Glomerular visceral epithelial cell (primary cell): Measurements from ENCODE around the gene BAD.
"Not testable (repeated sequence)": the region's sequence is repeated elsewhere in the genome, so short reads cannot be mapped to it uniquely, and the experiment has no call there.

Source experiments
- DNase-seq: peaks from one replicate; pipeline ENCODE4 v3.0.0-alpha.2; 2016; ENCODE audit errors: extremely low spot score

The BAD gene

GRCh38 chr11:64314805-64315561 lies 30.5 kb upstream of the BAD start:
- DNase-seq, result no peak

- no peak for DNase-seq
These were observed 29.8 kb upstream of the BAD start for GRCh38 chr11:64314146-64314804.

- no peak for DNase-seq
These were observed 29.2 kb upstream of the BAD start for GRCh38 chr11:64313491-64314145.

- DNase-seq, result no peak
These were observed 28.5 kb upstream of the BAD start for GRCh38 chr11:64312947-64313346.

- not testable (repeated sequence) for DNase-seq
These were observed 23.3 kb upstream of the BAD start for GRCh38 chr11:64307795-64308194.

- peak; percentile 35 for DNase-seq
These were observed 22.6 kb upstream of the BAD start for GRCh38 chr11:64306876-64307622.

- no peak for DNase-seq
These were observed 22.1 kb upstream of the BAD start for GRCh38 chr11:64306563-64306875.

GRCh38 chr11:64305691-64306562 lies 21.5 kb upstream of the BAD start:
- DNase-seq, result peak; percentile 45

GRCh38 chr11:64305075-64305690 lies 20.7 kb upstream of the BAD start, which contains the start of gene ESRRA:
ESRRA (plus strand) TSS chr11:64305524; CDS start chr11:64307180, 1,656 bp downstream.
- peak; percentile 98 for DNase-seq

- peak; percentile 88 for DNase-seq
These were observed 20.0 kb upstream of the BAD start for GRCh38 chr11:64304316-64305072.

- DNase-seq, result no peak
These were observed 19.5 kb upstream of the BAD start for GRCh38 chr11:64304032-64304315.

GRCh38 chr11:64303109-64304031 lies 18.9 kb upstream of the BAD start:
- DNase-seq, result no peak

- DNase-seq, result no peak
These were observed 15.6 kb upstream of the BAD start, which contains the start of gene CATSPERZ for GRCh38 chr11:64299847-64300648. CATSPERZ (plus strand) TSS chr11:64300358; CDS start chr11:64300411, 53 bp downstream.

- no peak for DNase-seq
These were observed 14.7 kb upstream of the BAD start for GRCh38 chr11:64298966-64299846.

- DNase-seq, result peak; percentile 76
These were observed 13.4 kb upstream of the BAD start for GRCh38 chr11:64297699-64298358.

GRCh38 chr11:64296830-64297698 lies 12.6 kb upstream of the BAD start:
- no peak for DNase-seq
